HCT116 (cell line): ENCODE results near the gene ATP6V0D1.

Experiments used
- ATF3 ChIP-seq: IDR thresholded peaks from 2 replicates; pipeline ENCODE4 v1.6.1; 2012
- CEBPB ChIP-seq: IDR thresholded peaks from 2 replicates; pipeline ENCODE4 v1.6.1; 2012; ENCODE audit warnings: low read depth
- CTCF ChIP-seq, 3 experiments: fragments of 200-600 bp in 1 of 3; sonication (generic) in 1 of 3; IDR thresholded peaks in 2 of 3; conservative IDR thresholded peaks in 1 of 3; 2 replicates each; pipeline ENCODE4 v1.5.1; 2012 to 2017; ENCODE audit warnings: low read depth in 2 of 3, low read length in 2 of 3, antibody characterized with exemption in 1 of 3, borderline replicate concordance in 1 of 3, control low read depth in 1 of 3, mild to moderate bottlenecking in 1 of 3, mixed read lengths in 1 of 3, mixed run types in 1 of 3, moderate library complexity in 1 of 3; ENCODE audit not compliant: insufficient read depth in 1 of 3
- EZH2 ChIP-seq: fragments of 200-600 bp; sonication (generic); IDR thresholded peaks from 2 replicates; pipeline ENCODE4 v1.6.1; 2017; ENCODE audit warnings: antibody characterized with exemption, mixed run types
- REST ChIP-seq: IDR thresholded peaks from 2 replicates; pipeline ENCODE4 v1.6.1; 2012; ENCODE audit warnings: low read depth

GRCh38 chr16:67517661-67518423 lies 36.9 kb upstream of the ATP6V0D1 start:
- no peak for TF ChIP-seq CEBPB
- no peak for TF ChIP-seq ATF3
- no peak for TF ChIP-seq EZH2
- no peak for TF ChIP-seq REST
- TF ChIP-seq CTCF (IDR thresholded peaks at IDR 0.05 in 2 of 3, conservative IDR thresholded peaks at IDR 0.05 in 1 of 3; ENCODE audit: borderline replicate concordance in 1 of 3, insufficient read depth in 1 of 3, low read depth in 2 of 3, low read length in 2 of 3), result no peak
